Uterus (tissue), 2 donors: Measurements from ENCODE around the gene SPACA4.
A peak's percentile ranks its signal among the peaks of the same experiment; 100 is the strongest.

Source experiments
- POLR2A ChIP-seq, 2 donors: fragments of 450-650 bp; IDR thresholded peaks; one replicate each; pipeline ENCODE4 v1.6.1; 2016; ENCODE audit warnings: antibody characterized with exemption in 2 of 2, mild to moderate bottlenecking in 1 of 2, moderate library complexity in 1 of 2
- TF ChIP-seq, protein P1 (sequence below), 4 experiments: fragments of 200-600 bp in 2 of 4; fragments of 450-650 bp in 2 of 4; sonication (generic) in 2 of 4; IDR thresholded peaks; one replicate each; pipeline ENCODE4 v1.5.1; 2016 to 2019; ENCODE audit warnings: antibody characterized with exemption in 4 of 4, mild to moderate bottlenecking in 2 of 4, moderate library complexity in 1 of 4

DNA sequence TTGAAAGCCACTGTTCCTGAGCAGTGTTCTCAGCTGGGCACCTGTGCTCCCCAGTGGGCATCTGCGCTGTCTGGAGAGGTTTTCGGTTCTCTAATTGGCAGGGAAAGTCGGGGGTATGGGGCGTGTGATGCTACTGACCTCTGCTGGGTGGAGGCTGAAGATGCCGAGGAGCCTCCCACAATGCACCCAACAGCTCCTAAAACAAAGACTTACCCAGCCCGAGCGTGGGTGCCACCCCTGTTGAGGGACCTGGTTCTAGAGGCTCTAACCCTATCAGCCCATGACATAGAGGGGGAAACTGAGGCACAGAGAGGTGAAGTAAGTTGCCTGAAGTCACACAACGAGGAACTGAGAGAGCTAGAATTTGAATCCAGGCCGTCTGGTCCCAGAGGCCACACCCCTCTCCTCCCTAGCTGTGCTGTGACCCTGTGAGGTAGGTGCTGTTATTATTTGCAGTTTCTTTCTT is 2.3 kb downstream of the SPACA4 start:
- no peak for TF ChIP-seq POLR2A (IDR thresholded peaks at IDR 0.05)
- TF ChIP-seq, protein P1, sequence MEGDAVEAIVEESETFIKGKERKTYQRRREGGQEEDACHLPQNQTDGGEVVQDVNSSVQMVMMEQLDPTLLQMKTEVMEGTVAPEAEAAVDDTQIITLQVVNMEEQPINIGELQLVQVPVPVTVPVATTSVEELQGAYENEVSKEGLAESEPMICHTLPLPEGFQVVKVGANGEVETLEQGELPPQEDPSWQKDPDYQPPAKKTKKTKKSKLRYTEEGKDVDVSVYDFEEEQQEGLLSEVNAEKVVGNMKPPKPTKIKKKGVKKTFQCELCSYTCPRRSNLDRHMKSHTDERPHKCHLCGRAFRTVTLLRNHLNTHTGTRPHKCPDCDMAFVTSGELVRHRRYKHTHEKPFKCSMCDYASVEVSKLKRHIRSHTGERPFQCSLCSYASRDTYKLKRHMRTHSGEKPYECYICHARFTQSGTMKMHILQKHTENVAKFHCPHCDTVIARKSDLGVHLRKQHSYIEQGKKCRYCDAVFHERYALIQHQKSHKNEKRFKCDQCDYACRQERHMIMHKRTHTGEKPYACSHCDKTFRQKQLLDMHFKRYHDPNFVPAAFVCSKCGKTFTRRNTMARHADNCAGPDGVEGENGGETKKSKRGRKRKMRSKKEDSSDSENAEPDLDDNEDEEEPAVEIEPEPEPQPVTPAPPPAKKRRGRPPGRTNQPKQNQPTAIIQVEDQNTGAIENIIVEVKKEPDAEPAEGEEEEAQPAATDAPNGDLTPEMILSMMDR (IDR thresholded peaks at IDR 0.05) = peak in 2 of 4 experiments; percentile 10 to 12
